Ovary (tissue), 3 donors: ENCODE results near the gene ZNF583.

Experiments
- CTCF ChIP-seq, 3 donors: fragments of 450-650 bp in 2 of 3; fragments of 200-600 bp in 1 of 3; IDR thresholded peaks; one replicate each; pipeline versions ENCODE4 v1.5.1 to v1.8.0; 2016 to 2022; ENCODE audit warnings: antibody characterized with exemption in 3 of 3, mild to moderate bottlenecking in 1 of 3
- EP300 ChIP-seq: sonication (generic); formaldehyde crosslinking; IDR thresholded peaks from one replicate; pipeline ENCODE4 v1.6.1; 2017; ENCODE audit warnings: antibody characterized with exemption
- donor health status: DM: no; HTN: no; CAD: no.

GRCh38 chr19:56383826-56384605 is 20.1 kb upstream of the ZNF583 start:
- TF ChIP-seq CTCF (IDR thresholded peaks at IDR 0.05) (no peak), EP300 (no peak)
